Activated CD8-positive, alpha-beta memory T cell treated with anti-CD3 and anti-CD28 coated beads for 48 hours (primary cell): Measurements from ENCODE around the gene FOXP2.

Experiments
- DNase-seq, 3 experiments: peaks; one replicate each; pipeline ENCODE4 v3.0.0-alpha.2; 2020; ENCODE audit warnings: low read depth in 2 of 3, low spot score in 2 of 3

Gene FOXP2

GRCh38 chr7:114708646-114709045, 294.0 kb downstream of the FOXP2 start:
- no peak for DNase-seq

- DNase-seq: no peak
Observed at GRCh38 chr7:114710499-114710898, 295.9 kb downstream of the FOXP2 start.

- no peak for DNase-seq
Observed at GRCh38 chr7:114711241-114711640, 296.6 kb downstream of the FOXP2 start.

- DNase-seq: no peak
Observed at GRCh38 chr7:114715907-114716306, 301.3 kb downstream of the FOXP2 start.

GRCh38 chr7:114718861-114719260, 304.2 kb downstream of the FOXP2 start:
- DNase-seq: no peak

- no peak for DNase-seq
Observed at GRCh38 chr7:114720725-114721124, 306.1 kb downstream of the FOXP2 start.

GRCh38 chr7:114722562-114722961, 307.9 kb downstream of the FOXP2 start:
- DNase-seq: no peak

- DNase-seq: no peak
Observed at GRCh38 chr7:114723308-114723707, 308.7 kb downstream of the FOXP2 start.

GRCh38 chr7:114740095-114740494, 325.5 kb downstream of the FOXP2 start:
- DNase-seq: no peak

GRCh38 chr7:114740941-114741340, 326.3 kb downstream of the FOXP2 start:
- DNase-seq: no peak

- no peak for DNase-seq
Observed at GRCh38 chr7:114741911-114742310, 327.3 kb downstream of the FOXP2 start.
